Cardiac fibroblast (primary cell): ENCODE measurements around the gene TP53AIP1.

ENCODE experiments used
- DNase-seq, 2 donors: peaks; one replicate each; pipeline versions ENCODE4 v3.0.0 to v3.0.0-alpha.2; 2010; ENCODE audit warnings: low read depth in 2 of 2
- H3K4me3 ChIP-seq, 2 donors: replicated peaks in 1 of 2; 1 replicate in 1 of 2; 2 replicates in 1 of 2; pipeline ENCODE4 v1.5.1; 2011; ENCODE audit warnings: low read depth in 2 of 2, low read length in 2 of 2, mild to moderate bottlenecking in 2 of 2, moderate library complexity in 1 of 2
- CTCF ChIP-seq: IDR thresholded peaks from one replicate; pipeline ENCODE4 v1.5.1; 2011; ENCODE audit warnings: low read depth, mild to moderate bottlenecking, low read length, inconsistent platforms

Gene TP53AIP1

GRCh38 chr11:128942817-128943427 is at the start of gene TP53AIP1:
Gene TP53AIP1 (minus strand): TSS chr11:128942871. CDS start chr11:128937818, 5,053 bp downstream.
- no peak for DNase-seq
- H3K4me3 ChIP-seq, result no peak within 1 kb of the TSS
- no peak for TF ChIP-seq CTCF

- no peak for DNase-seq
- no peak for TF ChIP-seq CTCF
- no peak overlapping the region for H3K4me3 ChIP-seq
Measured at GRCh38 chr11:128988242-128988970, 45.7 kb upstream of the TP53AIP1 start.

- no peak overlapping the region for H3K4me3 ChIP-seq
- no peak for DNase-seq
- no peak for TF ChIP-seq CTCF
Measured at GRCh38 chr11:128985880-128986279, 43.2 kb upstream of the TP53AIP1 start.

- no peak for TF ChIP-seq CTCF
- no peak for DNase-seq
Measured at GRCh38 chr11:128983023-128983422, 40.4 kb upstream of the TP53AIP1 start.

DNA sequence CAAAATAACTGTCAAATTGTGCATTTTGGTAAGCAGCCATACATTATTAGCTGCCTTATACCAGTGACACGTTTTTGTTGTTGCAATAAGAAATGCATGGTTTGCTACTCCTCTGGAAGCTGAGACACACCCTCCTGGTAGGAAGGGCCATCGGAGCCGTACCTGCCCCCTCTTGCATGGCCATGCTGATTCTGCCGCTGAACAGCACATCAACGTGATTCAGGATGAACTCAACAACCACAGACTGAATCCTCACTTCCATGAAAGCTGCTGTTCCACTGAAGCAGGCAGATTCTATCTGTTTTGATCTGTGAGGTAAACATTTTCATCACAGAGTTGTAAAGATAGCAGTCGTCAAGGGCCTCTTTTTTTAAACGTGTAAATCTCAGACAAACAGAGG is 38.6 kb upstream of the TP53AIP1 start:
- H3K4me3 ChIP-seq, result no peak overlapping the region
- TF ChIP-seq CTCF, result no peak
- no peak for DNase-seq

More at GRCh38 chr11:128983023-128983422, 40.4 kb upstream of the TP53AIP1 start:
- no peak overlapping the region for H3K4me3 ChIP-seq

DNA sequence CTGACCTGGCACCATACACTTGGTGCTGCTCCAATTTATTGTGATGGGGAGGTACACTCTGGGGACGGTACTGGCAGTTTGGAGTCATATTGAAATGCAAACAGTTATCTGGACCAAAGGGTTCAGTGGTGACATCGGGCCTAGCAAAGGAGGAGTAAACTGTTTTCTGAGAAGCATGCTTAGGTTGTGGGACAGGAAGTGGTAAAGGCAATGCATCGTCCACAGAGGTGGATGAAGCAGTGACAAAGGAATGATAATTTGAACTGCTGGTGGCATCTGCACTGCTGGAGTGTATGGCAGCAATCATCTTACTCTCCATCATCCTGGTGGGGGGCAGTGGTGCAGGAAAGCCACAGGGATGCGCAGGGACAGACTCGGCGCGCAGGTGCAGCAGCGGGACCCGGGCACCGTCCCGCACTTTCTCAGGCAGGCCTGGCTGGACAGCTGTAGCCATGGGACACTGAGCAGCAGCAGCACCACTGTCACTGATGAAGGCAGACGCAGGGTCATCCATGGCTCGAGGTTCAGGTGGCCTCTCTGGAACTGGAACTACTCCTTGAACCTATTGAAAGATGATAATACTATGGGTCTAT is 28.0 kb upstream of the TP53AIP1 start:
- H3K4me3 ChIP-seq, result no peak overlapping the region
- no peak for TF ChIP-seq CTCF
- DNase-seq, result no peak
